HG03025 (cell line): Measurements from ENCODE around the gene PSG6.
"Not testable (repeated sequence)": the region's sequence is repeated elsewhere in the genome, so short reads cannot be mapped to it uniquely, and the experiment has no call there.

Source experiments
- ATAC-seq: cut with Tn5 transposase; IDR thresholded peaks from one replicate; pipeline ENCODE4 v1.9.1; 2021; ENCODE audit warnings: mild to moderate bottlenecking, moderate library complexity; ENCODE audit not compliant: unreplicated experiment, low FRiP score

Gene PSG6

DNA sequence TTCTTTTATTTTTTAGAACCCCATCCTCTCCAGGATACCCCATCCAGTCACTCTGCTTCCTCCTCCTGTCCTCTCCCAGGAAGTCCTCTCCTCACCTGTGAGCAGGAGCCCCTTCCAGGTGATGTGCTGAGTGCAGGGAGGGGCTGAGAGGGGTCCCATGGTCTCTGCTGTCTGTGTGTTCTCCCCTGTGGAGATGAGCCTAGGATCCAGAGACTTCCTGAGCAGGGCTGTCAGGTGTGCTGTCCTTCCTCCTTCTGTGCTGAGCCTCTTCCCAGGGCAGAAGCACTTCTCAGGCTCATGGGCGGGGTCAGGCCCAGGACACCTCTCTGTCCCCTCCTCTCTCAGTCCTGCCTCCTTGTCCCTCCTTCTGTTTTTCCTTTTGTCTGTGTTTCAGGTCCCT is at the start of gene PSG6:
Gene PSG6, minus strand, starts transcription at position 261 of the 400 bp plus-strand sequence. Its CDS starts 102 bp downstream, at position 159.
- ATAC-seq, result not testable (repeated sequence)

DNA sequence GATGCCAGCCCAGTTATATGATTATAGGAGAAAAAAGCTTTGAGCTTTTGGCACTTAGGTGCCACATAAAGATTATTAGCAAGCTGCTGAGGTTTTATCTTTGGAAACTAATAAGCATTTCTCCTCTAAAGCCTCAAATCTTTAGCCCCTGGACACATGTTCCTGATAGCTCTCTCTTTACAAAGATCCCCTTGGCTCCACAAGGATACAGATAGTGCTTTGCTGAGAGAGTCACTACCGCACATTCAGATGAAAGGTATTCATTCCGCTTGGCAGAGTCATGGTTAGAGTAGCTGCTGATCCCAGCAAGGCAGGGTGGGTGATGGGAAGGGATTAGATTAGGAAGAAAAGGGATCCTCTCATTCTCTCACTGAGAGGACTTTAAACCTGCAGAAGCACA is 47.5 kb upstream of the PSG6 start:
- ATAC-seq, result no peak

GRCh38 chr19:42961119-42961518 is 43.4 kb upstream of the PSG6 start:
- no peak for ATAC-seq

GRCh38 chr19:42952126-42952525 is 34.4 kb upstream of the PSG6 start:
- ATAC-seq, result not testable (repeated sequence)

DNA sequence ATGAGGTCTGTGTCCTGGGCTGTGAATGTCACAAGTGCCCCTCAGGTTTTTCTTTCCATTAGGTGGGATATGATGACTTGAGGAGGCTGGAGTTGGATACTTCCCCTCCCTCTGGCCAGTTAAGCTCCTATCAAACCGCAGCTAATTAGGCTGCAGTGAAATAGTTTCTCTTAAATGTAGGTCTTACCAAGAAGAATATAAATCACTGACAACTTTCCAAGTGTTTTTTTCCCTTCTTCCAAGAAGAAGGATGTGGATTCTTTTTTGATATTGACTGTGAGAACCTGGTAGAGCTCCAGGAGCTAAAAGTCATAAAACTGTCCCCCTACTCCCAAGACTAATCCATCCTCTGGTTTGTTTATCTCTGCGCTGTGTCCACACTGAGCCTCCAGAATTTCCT is 33.8 kb upstream of the PSG6 start:
- not testable (repeated sequence) for ATAC-seq

- ATAC-seq, result no peak
Observed at GRCh38 chr19:42942187-42942789, 24.6 kb upstream of the PSG6 start.

GRCh38 chr19:42937107-42937506 is 19.4 kb upstream of the PSG6 start, which contains the start of gene PSG7:
Gene PSG7 (minus strand): TSS chr19:42937207. CDS start chr19:42937076, 131 bp downstream.
- not testable (repeated sequence) for ATAC-seq

- not testable (repeated sequence) for ATAC-seq
Observed at GRCh38 chr19:42934726-42935125, 17.0 kb upstream of the PSG6 start.

GRCh38 chr19:42934183-42934582 is 16.5 kb upstream of the PSG6 start:
- not testable (repeated sequence) for ATAC-seq

GRCh38 chr19:42933412-42933811 is 15.7 kb upstream of the PSG6 start:
- not testable (repeated sequence) for ATAC-seq

DNA sequence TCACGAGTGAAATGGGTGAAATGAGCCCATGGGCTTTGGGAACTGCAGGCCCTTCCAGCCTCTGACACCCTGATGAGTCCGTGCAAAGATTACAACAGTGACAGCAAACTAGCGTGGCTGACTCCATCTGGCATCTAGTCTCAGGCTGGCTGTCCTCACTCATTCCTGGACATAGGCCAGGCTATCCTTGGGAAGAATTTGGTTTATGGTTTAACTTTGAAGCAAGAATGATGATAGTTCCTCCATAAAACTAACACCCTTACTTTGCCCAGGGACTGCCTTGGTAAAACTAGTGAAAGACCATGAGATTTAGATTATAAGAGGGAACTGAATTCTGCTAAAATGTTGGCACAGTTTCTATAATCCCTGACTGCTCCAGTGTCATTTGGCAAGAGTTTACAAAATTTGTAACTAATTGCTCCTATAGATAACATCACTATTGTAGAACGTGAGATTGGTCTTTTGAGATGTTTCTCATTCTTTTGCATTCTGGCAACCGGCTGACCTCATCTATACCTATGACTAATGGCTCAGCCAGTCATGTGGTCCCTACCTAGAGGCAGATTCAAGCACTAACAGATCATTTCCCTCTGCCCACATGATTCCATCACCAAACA is 14.9 kb upstream of the PSG6 start:
- ATAC-seq, result not testable (repeated sequence)

- not testable (repeated sequence) for ATAC-seq
Observed at GRCh38 chr19:42930214-42930613, 12.5 kb upstream of the PSG6 start.

DNA sequence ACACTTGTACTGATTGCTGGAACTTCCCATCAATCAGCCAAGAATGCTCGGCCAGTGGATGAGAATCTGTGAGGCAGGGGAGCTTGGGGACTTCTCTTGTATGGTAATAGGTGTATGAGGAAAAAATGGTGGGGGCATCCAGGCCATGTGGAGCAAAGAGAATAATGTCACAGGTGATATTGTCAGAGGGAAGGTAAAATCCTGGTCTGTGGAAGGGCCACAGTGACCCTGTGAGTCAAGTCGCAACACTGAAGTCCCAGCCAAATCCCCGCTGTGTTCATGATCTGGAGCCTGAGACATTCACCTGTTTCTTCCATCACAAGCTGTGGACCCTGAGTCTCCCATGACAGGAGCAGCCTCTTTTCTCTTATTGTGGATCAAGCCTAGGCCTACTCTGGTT is 11.2 kb upstream of the PSG6 start:
- ATAC-seq, result no peak

GRCh38 chr19:42926781-42927180 is 9.1 kb upstream of the PSG6 start:
- ATAC-seq, result no peak

GRCh38 chr19:42923106-42923505 is 5.4 kb upstream of the PSG6 start:
- ATAC-seq, result not testable (repeated sequence)

- ATAC-seq, result not testable (repeated sequence)
Observed at GRCh38 chr19:42920971-42921370, 3.3 kb upstream of the PSG6 start.

DNA sequence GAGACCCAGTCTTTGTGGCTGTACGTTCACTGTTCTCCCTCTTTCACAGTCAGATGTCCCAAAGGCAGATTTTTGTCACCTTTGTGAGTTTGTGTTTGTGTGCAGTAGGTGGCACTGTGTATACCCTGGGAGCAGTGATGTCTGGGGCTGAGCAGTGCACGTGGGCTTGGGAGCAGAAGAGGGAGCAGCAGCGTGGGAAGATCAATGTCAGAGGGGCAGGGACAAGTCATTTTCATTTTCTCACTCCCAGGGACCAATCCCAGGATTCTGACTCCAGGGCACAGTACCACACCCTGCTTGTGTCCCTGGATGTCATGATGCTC is 2.0 kb upstream of the PSG6 start:
- no peak for ATAC-seq

- ATAC-seq, result not testable (repeated sequence)
Observed at GRCh38 chr19:42919070-42919756, 1.5 kb upstream of the PSG6 start.

DNA sequence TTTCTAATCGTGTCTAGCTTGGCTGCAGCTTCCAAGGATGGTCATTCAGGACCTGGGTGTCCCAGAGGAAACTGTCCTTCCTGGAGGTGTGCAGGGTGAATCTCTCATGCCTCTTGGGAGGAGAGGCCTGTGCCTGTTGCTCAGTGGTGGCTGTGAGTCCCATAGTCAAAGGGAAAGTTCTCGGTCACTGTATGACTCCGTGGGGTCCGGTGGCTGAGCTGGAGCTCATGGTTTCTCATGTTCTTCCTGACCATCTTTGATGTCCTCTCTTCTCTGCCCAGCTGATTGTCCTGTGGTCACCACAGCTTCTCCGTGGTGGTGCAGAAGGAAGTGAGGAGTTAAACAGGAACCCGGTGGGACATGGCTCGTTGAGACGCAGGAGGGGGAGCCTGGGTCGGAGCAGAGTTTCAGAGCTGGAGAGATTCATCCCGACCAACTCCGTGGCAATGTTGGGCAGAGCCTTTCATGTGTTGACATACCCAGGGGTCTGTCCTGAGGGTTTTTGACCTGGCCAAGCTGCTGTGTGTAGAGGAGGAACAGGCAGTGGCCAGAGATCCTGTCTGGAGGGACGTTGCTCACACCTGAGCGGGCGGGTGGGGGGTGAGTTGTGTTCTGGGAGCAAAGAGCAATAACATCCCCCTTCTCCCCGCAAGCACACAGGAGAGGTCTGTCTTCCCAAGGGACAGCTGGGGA is 829 bp upstream of the PSG6 start:
- not testable (repeated sequence) for ATAC-seq

DNA sequence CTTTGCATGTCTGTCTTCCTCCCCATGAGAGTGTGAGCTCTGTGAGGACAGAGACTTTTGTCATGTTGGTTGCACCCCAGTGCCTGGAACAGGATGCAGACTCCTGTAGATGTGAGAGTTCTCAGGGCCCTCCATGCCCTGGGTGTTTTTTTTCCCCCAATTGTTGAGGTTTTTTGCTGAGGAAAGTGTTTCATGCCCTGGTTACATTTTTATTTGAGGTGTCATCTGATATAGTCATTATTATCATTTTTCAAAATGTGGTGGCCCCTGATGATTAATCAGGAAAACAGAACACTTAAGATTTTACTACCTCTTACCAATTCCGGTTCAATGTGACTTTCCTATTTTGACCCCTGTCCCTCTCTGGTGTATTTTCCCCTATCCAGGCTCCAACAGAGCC is 763 bp downstream of the PSG6 start:
- ATAC-seq, result not testable (repeated sequence)

GRCh38 chr19:42913516-42913915 is 4.2 kb downstream of the PSG6 start:
- ATAC-seq, result not testable (repeated sequence)
